ENCODE measurements around the gene ESAM.

DNA sequence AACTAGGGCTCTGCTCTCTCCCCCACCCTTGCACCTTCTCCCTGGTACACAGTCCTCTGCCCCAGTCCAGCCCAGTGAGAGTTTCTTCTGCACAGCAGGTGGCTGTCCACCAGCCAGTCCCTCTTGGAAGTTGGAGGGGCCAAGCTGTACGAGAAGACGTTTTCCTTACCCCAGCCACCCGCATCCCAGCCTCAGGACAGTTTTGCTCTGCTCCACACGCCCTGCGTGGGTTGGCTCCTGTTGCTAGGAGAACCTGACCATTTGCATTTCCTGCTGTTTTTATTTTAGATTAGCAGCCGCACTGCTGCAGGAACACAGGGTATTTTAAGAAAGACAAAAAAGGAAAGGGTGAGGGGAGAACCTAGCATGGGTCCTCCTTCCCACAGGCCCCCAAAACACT lies 39.9 kb downstream of the ESAM start:
- TF ChIP-seq CTCF (IDR thresholded peaks at IDR 0.05; ENCODE audit: insufficient read depth, low read length) (no peak), POLR2AphosphoS5 (IDR thresholded peaks at IDR 0.05; ENCODE audit: low read depth) (no peak), SPI1 (IDR thresholded peaks at IDR 0.05; ENCODE audit: borderline replicate concordance, low read depth) (no peak), GABPA (IDR thresholded peaks at IDR 0.05; ENCODE audit: low read depth) (no peak)
- TF ChIP-seq, protein P1, sequence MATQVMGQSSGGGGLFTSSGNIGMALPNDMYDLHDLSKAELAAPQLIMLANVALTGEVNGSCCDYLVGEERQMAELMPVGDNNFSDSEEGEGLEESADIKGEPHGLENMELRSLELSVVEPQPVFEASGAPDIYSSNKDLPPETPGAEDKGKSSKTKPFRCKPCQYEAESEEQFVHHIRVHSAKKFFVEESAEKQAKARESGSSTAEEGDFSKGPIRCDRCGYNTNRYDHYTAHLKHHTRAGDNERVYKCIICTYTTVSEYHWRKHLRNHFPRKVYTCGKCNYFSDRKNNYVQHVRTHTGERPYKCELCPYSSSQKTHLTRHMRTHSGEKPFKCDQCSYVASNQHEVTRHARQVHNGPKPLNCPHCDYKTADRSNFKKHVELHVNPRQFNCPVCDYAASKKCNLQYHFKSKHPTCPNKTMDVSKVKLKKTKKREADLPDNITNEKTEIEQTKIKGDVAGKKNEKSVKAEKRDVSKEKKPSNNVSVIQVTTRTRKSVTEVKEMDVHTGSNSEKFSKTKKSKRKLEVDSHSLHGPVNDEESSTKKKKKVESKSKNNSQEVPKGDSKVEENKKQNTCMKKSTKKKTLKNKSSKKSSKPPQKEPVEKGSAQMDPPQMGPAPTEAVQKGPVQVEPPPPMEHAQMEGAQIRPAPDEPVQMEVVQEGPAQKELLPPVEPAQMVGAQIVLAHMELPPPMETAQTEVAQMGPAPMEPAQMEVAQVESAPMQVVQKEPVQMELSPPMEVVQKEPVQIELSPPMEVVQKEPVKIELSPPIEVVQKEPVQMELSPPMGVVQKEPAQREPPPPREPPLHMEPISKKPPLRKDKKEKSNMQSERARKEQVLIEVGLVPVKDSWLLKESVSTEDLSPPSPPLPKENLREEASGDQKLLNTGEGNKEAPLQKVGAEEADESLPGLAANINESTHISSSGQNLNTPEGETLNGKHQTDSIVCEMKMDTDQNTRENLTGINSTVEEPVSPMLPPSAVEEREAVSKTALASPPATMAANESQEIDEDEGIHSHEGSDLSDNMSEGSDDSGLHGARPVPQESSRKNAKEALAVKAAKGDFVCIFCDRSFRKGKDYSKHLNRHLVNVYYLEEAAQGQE (IDR thresholded peaks at IDR 0.05; ENCODE audit: insufficient replicate concordance, low read depth), result no peak
